Measurements from ENCODE around the gene CAVIN2. TPM values are rescaled to one million over a fixed set of nuclear protein-coding genes. Genes with fewer than 3 reads are reported as not detected.

The CAVIN2 gene
- total RNA-seq, 2 donors from 2014 or later, result 24.8 to 27.1 TPM

GRCh38 chr2:191864628-191865374 is 17.9 kb upstream of the CAVIN2 start:
- H3K4me1 ChIP-seq (replicated peaks), result no peaks in the 10 kb centered on the region
- no peaks in the 10 kb centered on the region for H3K36me3 ChIP-seq
- no peak overlapping the region for H3K4me3 ChIP-seq
- H3K27ac ChIP-seq, result no peak overlapping the region
- 65% methylated on average over 7 of the region's 7 CpGs for WGBS
- no peak for TF ChIP-seq POLR2AphosphoS5 (IDR thresholded peaks at IDR 0.05)
- TF ChIP-seq CTCF (IDR thresholded peaks at IDR 0.05), result no peak
- TF ChIP-seq POLR2A (IDR thresholded peaks at IDR 0.05), result no peak
- H3K9me3 ChIP-seq, result no peaks in the 10 kb centered on the region
- DNase-seq (ENCODE audit: low spot score), result no peak
- intact Hi-C loops (cut with DNase I), result loop anchor here (2.0 to 10.0 kb wide), 2 partner anchors 18 to 180 kb away; partner anchors contain the start of gene CAVIN2
- H3K27me3 ChIP-seq (replicated peaks; ENCODE audit: insufficient read depth), result no peaks in the 10 kb centered on the region

- no peak overlapping the region for H3K4me3 ChIP-seq
- TF ChIP-seq POLR2AphosphoS5 (IDR thresholded peaks at IDR 0.05) (no peak), CTCF (IDR thresholded peaks at IDR 0.05) (no peak), POLR2A (IDR thresholded peaks at IDR 0.05) (no peak)
- H3K27ac ChIP-seq, result no peak overlapping the region
- no peaks in the 10 kb centered on the region for H3K9me3 ChIP-seq
- H3K4me1 ChIP-seq (replicated peaks), result no peaks in the 10 kb centered on the region
- WGBS, result 66% methylated on average over 2 of the region's 2 CpGs
- no peaks in the 10 kb centered on the region for H3K36me3 ChIP-seq
- no peak for DNase-seq (ENCODE audit: low spot score)
- no peaks in the 10 kb centered on the region for H3K27me3 ChIP-seq (replicated peaks; ENCODE audit: insufficient read depth)
- intact Hi-C loops (cut with DNase I), result loop anchor here (2.0 to 10.0 kb wide), 2 partner anchors 17 to 179 kb away; partner anchors contain the start of gene CAVIN2
These were observed 17.1 kb upstream of the CAVIN2 start for GRCh38 chr2:191863988-191864387.

GRCh38 chr2:191862156-191862775 is 15.4 kb upstream of the CAVIN2 start:
- Histone ChIP-seq H3K36me3 (no peaks in the 10 kb centered on the region), H3K27ac (no peak overlapping the region), H3K4me3 (no peak overlapping the region), H3K27me3 (replicated peaks; ENCODE audit: insufficient read depth) (no peaks in the 10 kb centered on the region), H3K9me3 (no peaks in the 10 kb centered on the region), H3K4me1 (replicated peaks) (no peaks in the 10 kb centered on the region)
- TF ChIP-seq CTCF (IDR thresholded peaks at IDR 0.05) (no peak), POLR2A (IDR thresholded peaks at IDR 0.05) (no peak), POLR2AphosphoS5 (IDR thresholded peaks at IDR 0.05) (no peak)
- intact Hi-C loops (cut with DNase I), result loop anchor here (10.0 kb wide), 1 partner anchor 177 kb away; no protein-coding TSS in a partner anchor
- 62% methylated on average over 4 of the region's 4 CpGs for WGBS
- no peak for DNase-seq (ENCODE audit: low spot score)

DNA sequence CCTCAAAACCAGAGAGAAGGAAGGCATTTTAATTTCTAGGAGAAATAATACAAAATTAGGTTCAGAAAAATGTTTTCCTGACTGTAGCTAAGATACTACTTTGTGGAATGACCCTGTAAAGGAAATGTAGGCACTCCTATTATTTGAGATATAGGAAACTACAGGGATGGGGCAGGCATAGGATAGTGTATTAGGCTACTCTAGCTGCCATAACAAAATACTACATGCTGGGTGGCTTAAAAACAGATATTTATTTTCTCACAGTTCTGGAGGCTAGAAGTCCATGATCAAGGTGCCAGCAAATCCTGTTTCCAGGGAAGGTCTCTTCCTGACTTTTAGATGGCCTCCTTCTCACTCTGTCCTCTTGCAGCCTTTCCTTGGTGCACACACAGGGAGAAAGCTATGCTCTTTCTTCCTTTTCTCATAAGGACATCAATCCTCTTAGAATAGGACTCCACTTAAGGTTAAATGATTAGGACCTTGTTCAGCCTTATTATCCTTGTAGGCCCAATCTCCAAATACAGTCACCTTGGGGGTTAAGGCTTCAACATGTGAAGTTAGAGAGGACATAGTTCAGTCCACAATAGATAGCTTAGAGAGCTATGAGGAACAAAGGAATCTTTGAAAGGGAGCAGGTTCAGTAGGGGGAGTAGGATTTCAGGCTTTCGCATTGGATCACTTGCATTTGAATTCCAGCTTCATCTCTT is 14.0 kb upstream of the CAVIN2 start:
- no peaks in the 10 kb centered on the region for H3K36me3 ChIP-seq
- no peak for TF ChIP-seq POLR2AphosphoS5 (IDR thresholded peaks at IDR 0.05)
- no peak for TF ChIP-seq CTCF (IDR thresholded peaks at IDR 0.05)
- H3K27me3 ChIP-seq (replicated peaks; ENCODE audit: insufficient read depth), result no peaks in the 10 kb centered on the region
- 93% methylated on average over 1 of the region's 1 CpG for WGBS
- intact Hi-C loops (cut with DNase I), result loop anchor here (10.0 kb wide), 1 partner anchor 176 kb away; no protein-coding TSS in a partner anchor
- DNase-seq (ENCODE audit: low spot score), result no peak
- no peak overlapping the region for H3K4me3 ChIP-seq
- no peak overlapping the region for H3K27ac ChIP-seq
- H3K4me1 ChIP-seq (replicated peaks), result no peaks in the 10 kb centered on the region
- no peaks in the 10 kb centered on the region for H3K9me3 ChIP-seq
